ENCODE results near the gene LLGL1.

DNA sequence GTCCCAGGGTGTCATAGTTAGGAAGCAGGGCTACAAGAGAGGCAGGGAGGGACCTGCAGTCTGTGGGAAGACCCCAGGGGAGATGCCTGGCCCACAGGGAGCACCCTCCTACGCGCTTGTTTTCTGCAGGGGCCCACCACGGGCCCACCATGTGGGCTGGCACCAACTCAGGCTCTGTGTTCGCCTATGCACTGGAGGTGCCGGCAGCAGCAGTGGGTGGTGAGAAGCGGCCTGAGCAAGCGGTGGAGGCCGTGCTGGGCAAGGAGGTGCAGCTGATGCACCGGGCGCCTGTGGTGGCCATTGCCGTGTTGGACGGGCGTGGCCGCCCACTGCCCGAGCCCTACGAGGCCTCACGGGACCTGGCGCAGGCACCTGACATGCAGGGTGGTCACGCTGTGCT lies 15.0 kb downstream of the LLGL1 start:
- TF ChIP-seq, protein P1, sequence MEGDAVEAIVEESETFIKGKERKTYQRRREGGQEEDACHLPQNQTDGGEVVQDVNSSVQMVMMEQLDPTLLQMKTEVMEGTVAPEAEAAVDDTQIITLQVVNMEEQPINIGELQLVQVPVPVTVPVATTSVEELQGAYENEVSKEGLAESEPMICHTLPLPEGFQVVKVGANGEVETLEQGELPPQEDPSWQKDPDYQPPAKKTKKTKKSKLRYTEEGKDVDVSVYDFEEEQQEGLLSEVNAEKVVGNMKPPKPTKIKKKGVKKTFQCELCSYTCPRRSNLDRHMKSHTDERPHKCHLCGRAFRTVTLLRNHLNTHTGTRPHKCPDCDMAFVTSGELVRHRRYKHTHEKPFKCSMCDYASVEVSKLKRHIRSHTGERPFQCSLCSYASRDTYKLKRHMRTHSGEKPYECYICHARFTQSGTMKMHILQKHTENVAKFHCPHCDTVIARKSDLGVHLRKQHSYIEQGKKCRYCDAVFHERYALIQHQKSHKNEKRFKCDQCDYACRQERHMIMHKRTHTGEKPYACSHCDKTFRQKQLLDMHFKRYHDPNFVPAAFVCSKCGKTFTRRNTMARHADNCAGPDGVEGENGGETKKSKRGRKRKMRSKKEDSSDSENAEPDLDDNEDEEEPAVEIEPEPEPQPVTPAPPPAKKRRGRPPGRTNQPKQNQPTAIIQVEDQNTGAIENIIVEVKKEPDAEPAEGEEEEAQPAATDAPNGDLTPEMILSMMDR (IDR thresholded peaks at IDR 0.05), result no peak
- TF ChIP-seq POLR2A (IDR thresholded peaks at IDR 0.05), result no peak
